Measurements from ENCODE around the gene KPNA2.

- no peak for TF ChIP-seq CTCF (IDR thresholded peaks at IDR 0.05; ENCODE audit: borderline replicate concordance, extremely low read depth, low read length, poor library complexity, severe bottlenecking)
- no peak for TF ChIP-seq EZH2 (IDR thresholded peaks at IDR 0.05; ENCODE audit: borderline replicate concordance, low read depth, low read length, severe bottlenecking)
Measured at GRCh38 chr17:68074279-68074678, 38.7 kb downstream of the KPNA2 start.
